Stomach smooth muscle (tissue), 2 donors: Measurements from ENCODE around the gene PLXNA2.

ENCODE experiments used
- H3K27ac ChIP-seq: one replicate; pipeline ENCODE4 v1.7.0; 2013; ENCODE audit warnings: mild to moderate bottlenecking, low read length, inconsistent platforms
- H3K27me3 ChIP-seq, 2 donors: one replicate each; pipeline ENCODE4 v1.7.0; 2013; ENCODE audit warnings: low read length in 2 of 2; ENCODE audit not compliant: insufficient read depth in 2 of 2, control insufficient read depth in 1 of 2
- H3K36me3 ChIP-seq, 2 donors: one replicate each; pipeline ENCODE4 v1.7.0; 2013; ENCODE audit warnings: low read length in 2 of 2; ENCODE audit not compliant: control insufficient read depth in 2 of 2, insufficient read depth in 2 of 2
- H3K4me1 ChIP-seq: one replicate; pipeline ENCODE4 v1.7.0; 2013; ENCODE audit warnings: low read length; ENCODE audit not compliant: control insufficient read depth, insufficient read depth
- H3K4me3 ChIP-seq, 2 donors: one replicate each; pipeline ENCODE4 v1.7.0; 2013; ENCODE audit warnings: low read length in 2 of 2
- H3K9ac ChIP-seq, 2 donors: one replicate each; pipeline ENCODE4 v1.7.0; 2013; ENCODE audit warnings: low read length in 2 of 2, mild to moderate bottlenecking in 1 of 2
- H3K9me3 ChIP-seq, 2 donors: one replicate each; pipeline ENCODE4 v1.7.0; 2013; ENCODE audit warnings: low read length in 2 of 2; ENCODE audit not compliant: control insufficient read depth in 2 of 2
- donor health status: healthy.
- donor health status: Pancreatic carcinoma.

Gene PLXNA2

GRCh38 chr1:208030288-208031091, 213.7 kb downstream of the PLXNA2 start:
- no peaks in the 10 kb centered on the region for H3K27me3 ChIP-seq
- peak overlapping the region; percentile 84 for H3K27ac ChIP-seq
- peak overlapping the region; percentile 40 to 55 for H3K9ac ChIP-seq
- peaks cover 12 to 37% of the 10 kb centered on the region in 2 donors for H3K36me3 ChIP-seq
- no peaks in the 10 kb centered on the region for H3K9me3 ChIP-seq
- H3K4me3 ChIP-seq, result peak overlapping the region; percentile 22 to 44
- peaks cover 32% of the 10 kb centered on the region for H3K4me1 ChIP-seq

GRCh38 chr1:208029381-208030287, 214.6 kb downstream of the PLXNA2 start:
- Histone ChIP-seq H3K4me3 (peak overlapping the region; percentile 22 to 35), H3K9me3 (no peaks in the 10 kb centered on the region), H3K36me3 (peaks cover 12 to 37% of the 10 kb centered on the region in 2 donors), H3K27ac (peak overlapping the region; percentile 84), H3K4me1 (peaks cover 36% of the 10 kb centered on the region), H3K27me3 (no peaks in the 10 kb centered on the region), H3K9ac (peak overlapping the region; percentile 40 to 55)

GRCh38 chr1:208028526-208028925, 215.7 kb downstream of the PLXNA2 start:
- H3K27ac ChIP-seq, result peak overlapping the region; percentile 6
- peaks cover 36% of the 10 kb centered on the region for H3K4me1 ChIP-seq
- no peaks in the 10 kb centered on the region for H3K27me3 ChIP-seq
- no peak overlapping the region for H3K4me3 ChIP-seq
- peaks cover 12 to 29% of the 10 kb centered on the region in 2 donors for H3K36me3 ChIP-seq
- no peaks in the 10 kb centered on the region for H3K9me3 ChIP-seq
- no peak overlapping the region for H3K9ac ChIP-seq

GRCh38 chr1:208027861-208028260, 216.3 kb downstream of the PLXNA2 start:
- peaks cover 36% of the 10 kb centered on the region for H3K4me1 ChIP-seq
- peaks cover 12 to 23% of the 10 kb centered on the region in 2 donors for H3K36me3 ChIP-seq
- no peak overlapping the region for H3K9ac ChIP-seq
- peak overlapping the region; percentile 6 for H3K27ac ChIP-seq
- no peaks in the 10 kb centered on the region for H3K27me3 ChIP-seq
- H3K4me3 ChIP-seq, result no peak overlapping the region
- H3K9me3 ChIP-seq, result no peaks in the 10 kb centered on the region

GRCh38 chr1:208026880-208027438, 217.2 kb downstream of the PLXNA2 start:
- Histone ChIP-seq H3K4me3 (no peak overlapping the region), H3K36me3 (peaks cover 12 to 16% of the 10 kb centered on the region in 2 donors), H3K4me1 (peaks cover 38% of the 10 kb centered on the region), H3K9me3 (no peaks in the 10 kb centered on the region), H3K27ac (no peak overlapping the region), H3K27me3 (no peaks in the 10 kb centered on the region), H3K9ac (no peak overlapping the region)

GRCh38 chr1:208025031-208025430, 219.2 kb downstream of the PLXNA2 start:
- H3K27me3 ChIP-seq, result no peaks in the 10 kb centered on the region
- peaks cover 12 to 15% of the 10 kb centered on the region in 2 donors for H3K36me3 ChIP-seq
- H3K4me3 ChIP-seq, result no peak overlapping the region
- H3K9ac ChIP-seq, result no peak overlapping the region
- no peaks in the 10 kb centered on the region for H3K9me3 ChIP-seq
- peaks cover 23% of the 10 kb centered on the region for H3K4me1 ChIP-seq
- peak overlapping the region; percentile 2 for H3K27ac ChIP-seq

- Histone ChIP-seq H3K27ac (no peak overlapping the region), H3K4me1 (peaks cover 17% of the 10 kb centered on the region), H3K9me3 (no peaks in the 10 kb centered on the region), H3K9ac (no peak overlapping the region), H3K27me3 (no peaks in the 10 kb centered on the region), H3K4me3 (no peak overlapping the region), H3K36me3 (peaks cover 12 to 15% of the 10 kb centered on the region in 2 donors)
These were observed 219.8 kb downstream of the PLXNA2 start for GRCh38 chr1:208024406-208024805.

- H3K9ac ChIP-seq, result no peak overlapping the region
- H3K4me3 ChIP-seq, result no peak overlapping the region
- no peak overlapping the region for H3K27ac ChIP-seq
- H3K9me3 ChIP-seq, result no peaks in the 10 kb centered on the region
- peaks cover 2% of the 10 kb centered on the region for H3K4me1 ChIP-seq
- H3K27me3 ChIP-seq, result peaks cover 0 to 2% of the 10 kb centered on the region in 2 donors
- H3K36me3 ChIP-seq, result no peaks in the 10 kb centered on the region
These were observed 224.9 kb downstream of the PLXNA2 start for GRCh38 chr1:208019257-208019656.

GRCh38 chr1:208015255-208015654, 228.9 kb downstream of the PLXNA2 start:
- no peak overlapping the region for H3K27ac ChIP-seq
- H3K9ac ChIP-seq, result no peak overlapping the region
- H3K4me3 ChIP-seq, result no peak overlapping the region
- H3K4me1 ChIP-seq, result no peaks in the 10 kb centered on the region
- no peaks in the 10 kb centered on the region for H3K36me3 ChIP-seq
- no peaks in the 10 kb centered on the region for H3K9me3 ChIP-seq
- peaks cover 0 to 2% of the 10 kb centered on the region in 2 donors for H3K27me3 ChIP-seq

- Histone ChIP-seq H3K36me3 (no peaks in the 10 kb centered on the region), H3K4me1 (no peaks in the 10 kb centered on the region), H3K27me3 (peaks cover 0 to 2% of the 10 kb centered on the region in 2 donors), H3K27ac (no peak overlapping the region), H3K9ac (no peak overlapping the region), H3K9me3 (no peaks in the 10 kb centered on the region), H3K4me3 (no peak overlapping the region)
These were observed 231.0 kb downstream of the PLXNA2 start for GRCh38 chr1:208013210-208013609.
